ENCODE measurements around the gene HPSE2.

HPSE2 gene

GRCh38 chr10:98481404-98481945, 754.2 kb downstream of the HPSE2 start:
- TF ChIP-seq SUZ12 (IDR thresholded peaks at IDR 0.05; ENCODE audit: extremely low read depth, insufficient read depth, insufficient read length) (no peak), YY1 (IDR thresholded peaks at IDR 0.05; ENCODE audit: insufficient read depth, insufficient read length) (no peak), ZNF274 (IDR thresholded peaks at IDR 0.05; ENCODE audit: low read depth, low read length) (no peak)
- no peaks in the 10 kb centered on the region for H3K4me1 ChIP-seq (ENCODE audit: insufficient read depth, insufficient read length)
- no peaks in the 10 kb centered on the region for H3K36me3 ChIP-seq (ENCODE audit: insufficient read depth, insufficient read length, low read length)
- DNase-seq (ENCODE audit: low read depth, low spot score), result no peak
- 0 out of 2 replicates have a peak, but pooled peaks cover 6% of the 10 kb centered on the region for H3K9me3 ChIP-seq (ENCODE audit: insufficient read depth, low read length)
- no peak overlapping the region for H3K4me3 ChIP-seq (ENCODE audit: insufficient read length, low read depth)
- no peak overlapping the region for H3K9ac ChIP-seq (ENCODE audit: insufficient read length, low read depth)
- no peaks in the 10 kb centered on the region for H3K27me3 ChIP-seq (ENCODE audit: insufficient read depth, insufficient read length)

DNA sequence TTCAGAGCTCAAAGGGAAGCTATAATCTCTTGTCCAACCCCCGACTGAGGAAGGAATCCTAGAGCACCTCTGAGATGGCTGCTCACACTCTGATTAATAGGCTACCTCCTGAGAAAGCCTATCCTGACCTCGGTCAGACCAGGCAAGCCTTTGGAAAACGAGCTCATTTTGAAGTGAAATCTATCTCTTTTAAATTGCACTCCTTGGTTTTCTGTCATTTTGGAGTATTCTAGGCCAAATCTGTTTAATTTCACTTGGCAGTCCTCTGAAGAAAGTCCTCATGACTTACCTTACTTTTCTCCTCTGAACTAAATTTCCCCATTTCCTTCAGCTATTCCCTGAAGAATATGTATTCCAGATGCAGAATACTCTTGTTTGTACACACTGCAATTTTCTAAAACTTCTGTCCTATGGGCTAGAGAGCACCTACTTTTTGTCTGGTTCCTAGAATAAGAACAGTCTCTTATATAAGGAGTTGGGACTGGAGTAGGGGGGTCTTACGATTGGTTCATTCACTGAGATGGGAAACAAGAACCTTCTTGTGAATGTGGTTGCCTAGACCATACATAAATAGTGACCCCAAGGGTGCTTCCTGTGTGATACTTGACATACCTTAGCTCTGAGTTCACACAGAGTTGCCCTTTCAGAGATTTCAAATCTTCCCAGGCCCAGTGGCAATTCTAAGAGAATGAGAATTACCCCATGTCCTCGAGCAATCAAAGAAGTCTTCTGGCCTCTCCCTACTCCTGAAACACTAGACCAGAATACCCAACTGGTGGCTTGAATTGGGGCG, 757.0 kb downstream of the HPSE2 start:
- Histone ChIP-seq H3K4me3 (ENCODE audit: insufficient read length, low read depth) (no peak overlapping the region), H3K36me3 (ENCODE audit: insufficient read depth, insufficient read length, low read length) (no peaks in the 10 kb centered on the region), H3K9me3 (ENCODE audit: insufficient read depth, low read length) (0 out of 2 replicates have a peak, but pooled peaks cover 4% of the 10 kb centered on the region), H3K4me1 (ENCODE audit: insufficient read depth, insufficient read length) (no peaks in the 10 kb centered on the region), H3K9ac (ENCODE audit: insufficient read length, low read depth) (no peak overlapping the region), H3K27me3 (ENCODE audit: insufficient read depth, insufficient read length) (no peaks in the 10 kb centered on the region)
- TF ChIP-seq SUZ12 (IDR thresholded peaks at IDR 0.05; ENCODE audit: extremely low read depth, insufficient read depth, insufficient read length) (no peak), YY1 (IDR thresholded peaks at IDR 0.05; ENCODE audit: insufficient read depth, insufficient read length) (no peak), ZNF274 (IDR thresholded peaks at IDR 0.05; ENCODE audit: low read depth, low read length) (no peak)
- DNase-seq (ENCODE audit: low read depth, low spot score), result peak; percentile 23

GRCh38 chr10:98477861-98478260, 757.8 kb downstream of the HPSE2 start:
- H3K9me3 ChIP-seq (ENCODE audit: insufficient read depth, low read length), result no peaks in the 10 kb centered on the region
- TF ChIP-seq SUZ12 (IDR thresholded peaks at IDR 0.05; ENCODE audit: extremely low read depth, insufficient read depth, insufficient read length) (no peak), ZNF274 (IDR thresholded peaks at IDR 0.05; ENCODE audit: low read depth, low read length) (no peak), YY1 (IDR thresholded peaks at IDR 0.05; ENCODE audit: insufficient read depth, insufficient read length) (no peak)
- no peak overlapping the region for H3K4me3 ChIP-seq (ENCODE audit: insufficient read length, low read depth)
- no peak overlapping the region for H3K9ac ChIP-seq (ENCODE audit: insufficient read length, low read depth)
- H3K27me3 ChIP-seq (ENCODE audit: insufficient read depth, insufficient read length), result no peaks in the 10 kb centered on the region
- H3K36me3 ChIP-seq (ENCODE audit: insufficient read depth, insufficient read length, low read length), result no peaks in the 10 kb centered on the region
- no peak for DNase-seq (ENCODE audit: low read depth, low spot score)
- no peaks in the 10 kb centered on the region for H3K4me1 ChIP-seq (ENCODE audit: insufficient read depth, insufficient read length)

DNA sequence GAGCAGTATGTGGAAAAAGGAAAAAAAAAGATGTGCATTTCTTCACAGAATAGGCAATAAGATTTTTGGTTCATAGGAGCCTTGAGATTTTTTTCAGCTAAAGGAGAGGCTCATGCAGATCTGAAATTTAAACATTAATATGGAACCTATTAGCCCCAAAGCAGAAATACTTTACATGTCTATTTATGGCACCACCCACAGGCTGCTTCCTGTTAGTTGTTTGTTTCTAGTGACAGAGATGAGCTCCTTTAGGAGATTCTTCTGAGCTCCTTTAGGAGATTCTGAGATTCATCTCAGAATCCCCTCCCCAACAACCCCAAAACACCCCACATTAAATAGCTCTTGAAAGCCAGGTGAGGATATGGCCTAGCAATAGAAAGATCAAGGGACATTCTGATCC, 761.0 kb downstream of the HPSE2 start:
- no peak overlapping the region for H3K4me3 ChIP-seq (ENCODE audit: insufficient read length, low read depth)
- no peak overlapping the region for H3K9ac ChIP-seq (ENCODE audit: insufficient read length, low read depth)
- no peak for DNase-seq (ENCODE audit: low read depth, low spot score)
- no peaks in the 10 kb centered on the region for H3K9me3 ChIP-seq (ENCODE audit: insufficient read depth, low read length)
- H3K4me1 ChIP-seq (ENCODE audit: insufficient read depth, insufficient read length), result no peaks in the 10 kb centered on the region
- H3K27me3 ChIP-seq (ENCODE audit: insufficient read depth, insufficient read length), result peaks cover 3% of the 10 kb centered on the region
- no peaks in the 10 kb centered on the region for H3K36me3 ChIP-seq (ENCODE audit: insufficient read depth, insufficient read length, low read length)
- TF ChIP-seq ZNF274 (IDR thresholded peaks at IDR 0.05; ENCODE audit: low read depth, low read length) (no peak), SUZ12 (IDR thresholded peaks at IDR 0.05; ENCODE audit: extremely low read depth, insufficient read depth, insufficient read length) (no peak), YY1 (IDR thresholded peaks at IDR 0.05; ENCODE audit: insufficient read depth, insufficient read length) (no peak)

DNA sequence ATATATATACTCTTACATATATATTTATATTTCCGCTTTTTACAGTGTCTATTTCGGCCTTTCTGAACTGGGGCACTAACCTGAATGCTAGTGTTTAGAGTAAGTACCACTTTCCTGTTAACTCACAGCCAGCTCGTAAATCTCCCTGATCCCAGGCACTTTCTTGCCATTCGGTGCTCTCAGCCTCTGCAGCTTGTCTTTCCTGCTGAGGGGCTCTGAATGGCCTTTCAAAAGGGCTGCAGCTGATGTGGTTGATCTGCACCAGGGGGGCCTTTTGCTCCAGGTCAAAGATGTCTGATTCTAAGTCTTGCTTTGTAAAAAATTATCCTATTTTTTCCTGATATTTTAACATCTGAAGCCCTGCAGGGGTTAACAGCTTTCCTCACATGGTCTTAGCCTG, 763.5 kb downstream of the HPSE2 start:
- Histone ChIP-seq H3K9ac (ENCODE audit: insufficient read length, low read depth) (no peak overlapping the region), H3K36me3 (ENCODE audit: insufficient read depth, insufficient read length, low read length) (no peaks in the 10 kb centered on the region), H3K4me1 (ENCODE audit: insufficient read depth, insufficient read length) (no peaks in the 10 kb centered on the region), H3K27me3 (ENCODE audit: insufficient read depth, insufficient read length) (peaks cover 20% of the 10 kb centered on the region), H3K4me3 (ENCODE audit: insufficient read length, low read depth) (no peak overlapping the region), H3K9me3 (ENCODE audit: insufficient read depth, low read length) (no peaks in the 10 kb centered on the region)
- DNase-seq (ENCODE audit: low read depth, low spot score), result peak; percentile 9
- TF ChIP-seq ZNF274 (IDR thresholded peaks at IDR 0.05; ENCODE audit: low read depth, low read length) (no peak), YY1 (IDR thresholded peaks at IDR 0.05; ENCODE audit: insufficient read depth, insufficient read length) (no peak), SUZ12 (IDR thresholded peaks at IDR 0.05; ENCODE audit: extremely low read depth, insufficient read depth, insufficient read length) (no peak)

DNA sequence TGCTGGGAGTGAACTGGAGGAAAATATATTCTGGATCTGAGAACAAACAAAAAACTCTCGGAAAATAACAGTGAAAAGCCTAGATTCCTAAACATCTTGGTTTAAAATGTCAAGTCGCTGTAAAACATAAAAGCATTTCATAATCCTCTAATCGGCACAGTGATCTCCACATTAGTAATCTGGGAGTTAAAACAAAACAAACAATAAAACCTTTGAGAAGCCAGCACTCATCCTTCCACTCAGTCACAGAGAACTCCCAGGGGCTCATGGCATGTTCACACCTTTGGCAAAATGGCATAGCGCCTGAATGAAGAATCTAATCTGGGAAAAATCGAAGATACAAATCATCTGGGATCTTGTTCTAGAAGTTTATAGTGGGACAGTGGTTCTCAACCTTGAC, 764.8 kb downstream of the HPSE2 start:
- Histone ChIP-seq H3K4me1 (ENCODE audit: insufficient read depth, insufficient read length) (no peaks in the 10 kb centered on the region), H3K27me3 (ENCODE audit: insufficient read depth, insufficient read length) (peaks cover 20% of the 10 kb centered on the region), H3K9ac (ENCODE audit: insufficient read length, low read depth) (no peak overlapping the region), H3K9me3 (ENCODE audit: insufficient read depth, low read length) (no peaks in the 10 kb centered on the region), H3K36me3 (ENCODE audit: insufficient read depth, insufficient read length, low read length) (no peaks in the 10 kb centered on the region), H3K4me3 (ENCODE audit: insufficient read length, low read depth) (no peak overlapping the region)
- TF ChIP-seq YY1 (IDR thresholded peaks at IDR 0.05; ENCODE audit: insufficient read depth, insufficient read length) (no peak), ZNF274 (IDR thresholded peaks at IDR 0.05; ENCODE audit: low read depth, low read length) (no peak), SUZ12 (IDR thresholded peaks at IDR 0.05; ENCODE audit: extremely low read depth, insufficient read depth, insufficient read length) (no peak)
- no peak for DNase-seq (ENCODE audit: low read depth, low spot score)

All from NT2/D1 (cell line).